Hematopoietic multipotent progenitor cell treated with erythropoietin and hydrocortisone succinate and interleukin-3 and kit ligand, for 4 days (in vitro differentiated cells): ENCODE data around the gene HSDL1.

Experiments used
- DNase-seq: peaks from one replicate; pipeline ENCODE4 v3.0.0-alpha.2; 2015

The HSDL1 gene

DNA sequence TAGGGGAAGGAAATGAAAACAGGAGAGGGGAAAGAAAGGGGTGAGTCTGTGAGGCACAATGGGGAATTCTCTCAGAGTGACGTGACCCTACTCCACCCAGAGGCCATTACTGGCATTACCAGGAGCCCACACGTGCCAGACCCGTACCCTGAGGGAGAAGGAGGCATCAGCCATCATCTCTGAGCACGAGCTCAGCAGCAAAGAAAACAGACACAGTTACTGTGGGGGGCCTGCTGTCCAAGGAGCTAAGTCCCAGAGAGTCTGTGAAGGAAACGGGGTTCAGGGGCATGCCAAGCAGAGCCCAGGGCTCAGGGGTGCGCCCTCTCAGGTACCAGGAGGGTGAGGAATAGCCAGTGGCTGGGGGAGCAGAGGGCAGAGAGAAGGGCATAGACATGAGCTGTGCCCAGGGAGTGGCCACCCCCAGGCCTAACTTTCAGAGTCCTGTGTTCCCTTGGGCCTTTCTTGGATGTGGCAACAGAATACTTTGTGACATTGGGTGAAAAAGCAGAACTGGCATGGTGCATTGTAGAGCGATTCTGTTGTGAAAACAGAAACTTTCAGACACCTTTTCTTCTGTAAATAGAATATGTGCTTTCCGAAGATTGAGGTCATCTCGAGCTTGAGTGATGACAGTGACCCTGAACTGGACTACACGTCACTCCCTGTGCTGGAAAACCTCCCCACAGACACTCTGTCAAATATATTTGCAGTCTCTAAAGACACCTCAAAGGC, 30.5 kb upstream of the HSDL1 start:
- DNase-seq, result peak; percentile 74

GRCh38 chr16:84174396-84174795, 29.4 kb upstream of the HSDL1 start:
- no peak for DNase-seq

GRCh38 chr16:84169765-84170310, 24.9 kb upstream of the HSDL1 start:
- DNase-seq, result no peak

DNA sequence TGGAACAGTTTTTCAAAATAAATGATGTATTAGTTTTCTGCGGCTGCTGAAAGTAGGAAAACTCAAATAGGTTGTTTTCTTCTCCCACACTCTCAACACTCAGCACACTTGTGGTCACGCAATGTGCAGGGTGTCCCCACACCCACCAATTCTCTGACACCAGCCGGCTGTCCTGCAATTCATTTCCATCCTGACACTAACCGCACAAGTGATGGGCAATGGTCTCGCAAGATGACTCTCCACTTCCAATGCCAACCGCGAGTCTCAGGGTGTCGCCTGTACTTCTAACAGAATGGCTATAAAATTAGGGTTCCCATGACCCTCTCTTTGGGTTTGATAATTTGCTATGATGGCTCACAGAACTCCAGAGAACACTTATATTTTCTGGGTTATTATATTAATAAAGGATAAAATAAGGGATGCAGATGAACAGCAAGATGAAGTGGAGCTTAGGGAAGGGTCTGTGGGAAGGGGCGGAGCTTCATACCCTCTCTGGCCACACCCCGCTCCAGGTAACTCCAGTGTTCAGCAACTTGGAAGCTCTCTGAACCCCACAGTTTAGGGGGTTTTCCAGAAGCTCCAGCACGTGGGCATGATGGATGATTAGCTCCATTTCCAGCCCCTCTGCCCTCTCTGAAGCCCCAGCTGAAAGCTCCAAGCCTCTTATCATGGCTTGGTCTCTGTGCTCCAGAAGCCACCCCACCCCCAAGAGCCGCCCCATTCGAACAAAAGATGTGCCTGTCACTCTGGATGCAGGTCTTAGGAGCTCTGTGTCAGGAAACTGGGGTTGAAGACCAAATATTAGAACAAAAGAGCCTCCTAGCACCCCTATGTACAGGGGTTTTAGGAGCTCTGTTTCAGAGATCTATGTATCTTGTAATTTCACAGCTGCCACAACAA, 22.1 kb upstream of the HSDL1 start:
- DNase-seq, result no peak

GRCh38 chr16:84165746-84166145, 20.8 kb upstream of the HSDL1 start:
- no peak for DNase-seq

DNA sequence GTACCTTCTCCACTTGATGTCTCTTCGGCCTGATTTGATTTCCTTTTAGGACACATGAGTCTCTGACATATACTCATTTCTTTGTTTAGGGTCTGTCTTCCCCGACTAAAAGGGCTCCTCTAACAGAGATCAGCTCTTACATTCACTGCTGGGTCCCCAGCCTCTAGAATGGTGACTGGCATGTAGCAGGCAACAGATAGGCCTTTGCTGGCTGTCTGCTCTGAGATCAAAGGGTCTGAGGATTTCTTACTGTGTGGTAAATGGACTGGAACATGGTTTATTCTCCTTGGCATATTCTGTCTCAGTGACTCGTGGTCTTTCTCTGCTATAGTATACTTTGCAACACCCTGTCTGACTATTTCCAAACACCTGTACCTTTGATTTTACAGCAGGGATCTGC, 16.8 kb upstream of the HSDL1 start:
- no peak for DNase-seq

DNA sequence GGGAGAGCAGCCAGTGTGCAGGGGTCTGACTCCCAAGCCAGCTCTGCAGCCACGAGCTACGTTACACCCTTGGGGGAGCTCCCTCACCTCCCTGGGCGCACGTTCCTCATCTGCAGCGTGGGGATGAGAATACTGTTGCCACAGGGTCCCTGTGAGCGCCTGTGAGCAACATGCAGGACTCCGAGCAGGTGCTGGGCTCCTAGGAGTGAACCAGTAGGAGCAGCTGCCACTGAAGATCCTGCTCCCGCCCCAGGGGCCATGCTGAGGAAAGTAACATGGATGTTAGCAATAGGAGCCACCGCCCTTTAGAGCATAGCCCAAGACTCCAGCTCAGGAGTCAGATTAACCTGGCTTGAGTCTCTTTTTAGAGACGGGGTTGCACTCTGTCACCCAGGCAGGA, 16.1 kb upstream of the HSDL1 start:
- DNase-seq, result no peak

DNA sequence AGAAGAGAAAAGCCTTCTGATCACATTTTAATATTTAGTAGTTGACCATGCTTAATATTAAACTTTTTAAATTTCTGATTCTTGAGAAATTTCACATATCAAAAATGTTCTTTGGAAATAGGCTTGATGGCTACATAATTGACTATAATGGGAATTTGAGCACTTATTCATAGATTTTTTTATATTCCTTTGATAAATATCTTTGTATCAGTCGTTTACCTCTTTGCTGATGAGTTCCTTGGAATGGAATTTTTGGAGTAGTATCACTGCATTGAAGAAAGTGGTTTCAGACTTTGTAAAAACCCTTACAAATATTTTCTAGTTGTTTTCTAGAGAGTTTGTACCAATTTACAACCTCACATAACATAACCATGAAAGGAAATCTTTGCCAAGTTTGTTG, 14.8 kb upstream of the HSDL1 start:
- no peak for DNase-seq

DNA sequence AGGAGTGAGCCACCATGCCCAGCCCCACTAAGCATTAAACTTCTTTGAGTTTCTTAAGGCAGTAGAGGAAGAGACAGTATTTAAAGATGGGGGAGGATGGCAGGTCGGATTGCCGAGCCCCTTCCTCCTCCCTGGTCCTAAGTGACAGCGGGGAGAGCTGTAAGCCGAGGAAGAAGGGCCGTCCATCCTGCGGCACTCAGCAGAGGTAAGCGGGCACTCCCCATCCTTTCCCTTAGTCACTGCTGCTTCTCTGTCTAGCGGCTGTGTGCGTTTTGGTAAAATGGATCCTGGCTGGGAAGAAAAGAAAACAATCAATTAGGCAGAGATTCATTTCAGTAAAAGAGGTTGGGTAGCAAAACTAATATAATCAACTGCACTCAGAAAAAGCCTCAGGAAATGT, 14.0 kb upstream of the HSDL1 start:
- DNase-seq, result no peak

GRCh38 chr16:84156342-84156784, 11.4 kb upstream of the HSDL1 start:
- peak; percentile 62 for DNase-seq

DNA sequence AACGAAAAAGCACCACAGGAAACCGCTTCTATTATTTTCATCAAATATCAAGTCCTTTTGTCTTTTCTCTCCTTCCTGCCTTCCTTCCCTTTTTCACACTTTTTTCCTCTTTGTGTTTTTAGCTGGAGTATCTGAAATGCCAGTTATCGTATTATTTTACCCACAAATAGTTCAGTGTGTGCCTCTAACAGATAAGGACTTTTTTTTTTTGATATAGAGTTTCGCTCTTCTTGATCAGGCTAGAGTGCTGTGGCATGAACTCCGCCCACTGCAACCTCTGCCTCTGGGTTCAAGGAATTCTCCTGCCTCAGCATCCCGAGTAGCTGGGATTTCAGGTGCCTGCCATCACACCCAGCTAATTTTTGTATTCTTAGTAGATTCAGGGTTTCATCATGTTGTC, 10.8 kb upstream of the HSDL1 start:
- DNase-seq, result peak; percentile 72

DNA sequence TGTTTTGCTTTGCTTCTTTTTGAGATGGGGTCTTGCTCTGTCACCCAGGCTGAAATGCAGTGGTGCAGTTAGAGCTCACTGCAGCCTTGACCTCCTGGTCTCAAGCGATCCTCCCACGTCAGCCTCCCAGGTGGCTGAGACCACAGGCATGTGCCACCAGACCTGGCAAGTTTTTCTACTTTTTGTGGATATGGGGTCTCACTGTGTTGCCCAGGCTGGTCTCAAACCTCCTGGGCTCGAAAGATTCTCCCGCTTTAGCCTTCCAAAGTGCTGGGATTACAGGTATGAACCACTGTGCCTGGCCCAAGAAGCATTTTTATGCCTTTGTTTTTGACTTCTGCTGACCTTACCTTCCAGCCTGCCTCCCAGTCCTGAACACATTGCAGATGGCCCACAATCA, 10.2 kb upstream of the HSDL1 start:
- DNase-seq, result no peak

DNA sequence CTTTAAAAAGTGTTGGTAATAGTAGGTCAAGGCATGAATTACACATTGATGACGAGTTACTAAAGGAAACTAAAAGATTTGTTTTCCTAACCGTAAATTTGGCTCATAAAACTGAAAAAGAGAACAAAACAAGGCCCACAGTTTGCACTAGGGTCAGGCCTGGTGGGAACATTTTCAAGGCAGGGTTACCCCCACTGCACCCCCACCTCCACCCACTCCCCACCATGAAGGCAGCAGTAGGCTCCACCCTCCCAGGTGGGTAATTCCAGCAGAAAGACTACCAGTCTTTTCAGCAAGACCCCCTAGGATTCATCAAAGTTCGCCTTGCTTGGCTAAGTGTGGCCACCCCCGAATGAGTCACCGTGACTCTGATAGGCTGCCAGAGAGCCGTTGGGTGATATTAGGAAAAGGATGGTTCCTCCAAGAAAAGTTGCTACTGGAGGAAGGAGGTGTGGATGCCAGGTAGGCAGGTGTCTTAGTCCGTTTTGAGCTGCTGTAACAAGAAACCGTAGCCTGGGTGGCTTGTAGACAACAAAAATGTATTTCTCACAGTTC, 8.8 kb upstream of the HSDL1 start:
- no peak for DNase-seq

DNA sequence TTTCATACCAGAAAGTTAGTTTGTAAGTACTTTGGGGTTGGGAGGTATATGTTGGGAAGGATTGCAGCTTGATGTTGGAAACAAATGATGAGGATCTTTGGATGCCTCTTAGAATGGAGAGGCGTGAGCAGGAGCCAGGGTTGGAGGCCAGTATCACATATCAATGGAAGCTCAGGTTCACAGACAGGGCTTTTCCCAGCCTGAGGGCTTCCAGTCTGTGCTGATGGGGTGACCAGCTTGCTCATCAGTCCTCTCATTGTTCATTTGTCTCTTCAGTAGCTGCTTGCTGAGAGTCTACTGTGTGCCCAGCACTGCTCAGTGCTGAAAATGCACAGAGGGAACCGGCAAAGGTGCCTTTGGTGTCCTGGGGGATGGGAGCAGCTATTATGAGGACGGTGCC, 5.9 kb upstream of the HSDL1 start:
- no peak for DNase-seq

- DNase-seq, result peak; percentile 60
These were observed 643 bp downstream of the HSDL1 start for GRCh38 chr16:84144209-84144858.

- DNase-seq, result peak; percentile 21
These were observed 1.2 kb downstream of the HSDL1 start for GRCh38 chr16:84143784-84144199.

- DNase-seq, result no peak
These were observed 1.9 kb downstream of the HSDL1 start for GRCh38 chr16:84143081-84143480.

DNA sequence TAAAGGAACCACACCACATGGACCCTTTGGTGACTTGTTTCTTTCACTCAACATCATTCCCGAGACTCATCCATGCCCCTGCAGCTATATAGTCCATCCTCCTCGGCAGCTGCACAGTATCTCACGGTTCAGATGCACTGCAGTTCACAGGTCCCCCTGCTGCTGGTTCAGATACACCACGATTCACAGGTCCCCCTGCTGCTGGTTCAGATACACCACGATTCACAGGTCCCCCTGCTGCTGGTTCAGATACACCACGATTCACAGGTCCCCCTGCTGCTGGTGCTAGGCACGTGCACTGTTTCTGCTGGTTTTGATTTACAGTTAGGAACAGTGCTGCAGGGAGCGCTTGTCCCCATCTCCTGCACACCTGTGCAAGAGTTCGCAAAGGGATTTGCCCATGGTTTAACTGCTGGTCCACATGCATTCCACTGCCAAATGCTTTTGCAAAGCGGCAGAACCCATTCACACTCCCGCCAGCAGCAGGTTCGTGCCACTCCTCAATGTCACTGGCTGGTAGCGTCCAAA, 3.8 kb downstream of the HSDL1 start:
- DNase-seq, result peak; percentile 66

GRCh38 chr16:84139628-84140258, 5.2 kb downstream of the HSDL1 start:
- no peak for DNase-seq

GRCh38 chr16:84138824-84139627, 6.0 kb downstream of the HSDL1 start:
- DNase-seq, result no peak

- no peak for DNase-seq
These were observed 6.5 kb downstream of the HSDL1 start for GRCh38 chr16:84138500-84138823.
